A673 (cell line): Measurements from ENCODE around the gene PSMD11. TPM values are rescaled to one million over a fixed set of nuclear protein-coding genes. Genes with fewer than 3 reads are reported as not detected.

Experiments
- BruUV-seq: library from RNA; stranded (reverse); fragments of 400-500 nt; replicated peaks from 2 replicates; lab custom pipeline; 2021; lab: Mats Ljungman, UMichigan
- CTCF ChIA-PET: fragments of 300-600 bp; sonication (Branson Sonifier 250); formaldehyde crosslinking; loops from one replicate; lab custom pipeline; 2022; ENCODE audit warnings: antibody characterized with exemption; lab: Charles Lee
- POLR2A ChIA-PET: fragments of 300-600 bp; sonication (Branson Sonifier 250); formaldehyde crosslinking; loops from one replicate; lab custom pipeline; 2022; ENCODE audit warnings: antibody characterized with exemption; ENCODE audit not compliant: low non-redundant PET; lab: Charles Lee
- DNase-seq: peaks from one replicate; pipeline ENCODE4 v3.0.0-alpha.2; 2015; ENCODE audit warnings: low spot score
- H3K27ac ChIP-seq: fragments of 200-600 bp; sonication (generic); 2 replicates; pipeline ENCODE4 v1.5.1; 2016; ENCODE audit warnings: mixed run types, low read depth, mild to moderate bottlenecking, mixed read lengths, antibody characterized with exemption, low read length; ENCODE audit not compliant: poor library complexity, severe bottlenecking
- H3K27me3 ChIP-seq: fragments of 200-600 bp; sonication (generic); replicated peaks from 2 replicates; pipeline ENCODE4 v1.6.1; 2017; ENCODE audit warnings: mixed run types, low read depth, mild to moderate bottlenecking, mixed read lengths, antibody characterized with exemption, low read length; ENCODE audit not compliant: insufficient read depth, poor library complexity
- H3K36me3 ChIP-seq: fragments of 200-600 bp; sonication (generic); 2 replicates; pipeline ENCODE4 v1.6.1; 2016; ENCODE audit warnings: mixed run types, mild to moderate bottlenecking, mixed read lengths, antibody characterized with exemption, low read length; ENCODE audit not compliant: insufficient read depth, poor library complexity, severe bottlenecking
- H3K4me1 ChIP-seq: fragments of 200-600 bp; sonication (generic); 2 replicates; pipeline ENCODE4 v1.6.1; 2017; ENCODE audit warnings: mixed run types, mild to moderate bottlenecking, mixed read lengths, antibody characterized with exemption, low read length; ENCODE audit not compliant: insufficient read depth, poor library complexity, severe bottlenecking
- H3K4me3 ChIP-seq: fragments of 200-600 bp; sonication (generic); 2 replicates; pipeline ENCODE4 v1.5.1; 2016; ENCODE audit warnings: low read depth, mixed run types, mild to moderate bottlenecking, mixed read lengths, low read length; ENCODE audit not compliant: poor library complexity, severe bottlenecking
- H3K9me3 ChIP-seq: fragments of 200-600 bp; sonication (generic); 2 replicates; pipeline ENCODE4 v1.6.1; 2016; ENCODE audit warnings: mixed run types, low read depth, mild to moderate bottlenecking, mixed read lengths, antibody characterized with exemption, low read length; ENCODE audit not compliant: poor library complexity, severe bottlenecking
- CTCF ChIP-seq: fragments of 300-800, 200-600 bp; sonication (generic); conservative IDR thresholded peaks from 2 replicates; pipeline ENCODE4 v1.5.1; 2017; ENCODE audit warnings: low read depth, mild to moderate bottlenecking, antibody characterized with exemption, low read length, moderate library complexity, mixed read lengths
- EZH2 ChIP-seq: fragments of 200-600 bp; sonication (generic); IDR thresholded peaks from 2 replicates; pipeline ENCODE4 v1.6.1; 2017; ENCODE audit warnings: borderline replicate concordance, low read depth, mild to moderate bottlenecking, mixed read lengths, antibody characterized with exemption, low read length; ENCODE audit not compliant: poor library complexity, severe bottlenecking
- intact Hi-C: fragments of 100-400 bp; cut with micrococcal nuclease; formaldehyde crosslinking; loops from one replicate; pipeline ENCODE4 v1.10.0; 2022; ENCODE audit not compliant: unreplicated experiment
- total RNA-seq: library from RNA; stranded (reverse); gene quantifications from 2 replicates; pipeline ENCODE4 v1.2.3, GENCODE V29; 2021

Gene PSMD11
- total RNA-seq, 1 experiment from 2014 or later = 195 TPM

GRCh38 chr17:32453370-32453769 is 9.1 kb downstream of the PSMD11 start:
- TF ChIP-seq EZH2 (no peak), CTCF (no peak)
- Histone ChIP-seq H3K4me3 (no peak overlapping the region), H3K9me3 (no peaks in the 10 kb centered on the region), H3K36me3 (peaks cover 58% of the 10 kb centered on the region), H3K27ac (no peak overlapping the region), H3K27me3 (no peaks in the 10 kb centered on the region), H3K4me1 (no peaks in the 10 kb centered on the region)
- intact Hi-C loops = no loop called here
- DNase-seq = no peak
- POLR2A ChIA-PET = no interaction called here
- CTCF ChIA-PET = no interaction called here
- no TSS peak for BruUV-seq

- no peak overlapping the region for H3K27ac ChIP-seq
- CTCF ChIA-PET = no interaction called here
- peaks cover 46% of the 10 kb centered on the region for H3K36me3 ChIP-seq
- H3K27me3 ChIP-seq = no peaks in the 10 kb centered on the region
- no peak for TF ChIP-seq CTCF
- TF ChIP-seq EZH2 = no peak
- BruUV-seq = no TSS peak
- H3K9me3 ChIP-seq = no peaks in the 10 kb centered on the region
- no peaks in the 10 kb centered on the region for H3K4me1 ChIP-seq
- no peak overlapping the region for H3K4me3 ChIP-seq
- DNase-seq = no peak
- intact Hi-C loops = no loop called here
- POLR2A ChIA-PET = no interaction called here
Measured at GRCh38 chr17:32458371-32458770, 14.1 kb downstream of the PSMD11 start.

GRCh38 chr17:32460054-32460453 is 15.7 kb downstream of the PSMD11 start:
- TF ChIP-seq EZH2 (no peak), CTCF (no peak)
- ChIA-PET POLR2A (no interaction called here), CTCF (no interaction called here)
- intact Hi-C loops = no loop called here
- BruUV-seq = no TSS peak
- Histone ChIP-seq H3K27me3 (no peaks in the 10 kb centered on the region), H3K36me3 (peaks cover 47% of the 10 kb centered on the region), H3K27ac (no peak overlapping the region), H3K4me3 (no peak overlapping the region), H3K4me1 (no peaks in the 10 kb centered on the region), H3K9me3 (no peaks in the 10 kb centered on the region)
- no peak for DNase-seq
